Neural cell (in vitro differentiated cells): Measurements from ENCODE around the gene AK2.

Experiments used
- TF ChIP-seq, protein P1 (sequence below): IDR thresholded peaks from 2 replicates; pipeline ENCODE4 v1.6.1; 2012; ENCODE audit warnings: borderline replicate concordance
- TF ChIP-seq, protein P2 (sequence below): fragments of 450-650 bp; IDR thresholded peaks from 2 replicates; pipeline ENCODE4 v1.5.1; 2014; ENCODE audit warnings: antibody characterized with exemption, mild to moderate bottlenecking, moderate library complexity; ENCODE audit not compliant: poor library complexity, severe bottlenecking

DNA sequence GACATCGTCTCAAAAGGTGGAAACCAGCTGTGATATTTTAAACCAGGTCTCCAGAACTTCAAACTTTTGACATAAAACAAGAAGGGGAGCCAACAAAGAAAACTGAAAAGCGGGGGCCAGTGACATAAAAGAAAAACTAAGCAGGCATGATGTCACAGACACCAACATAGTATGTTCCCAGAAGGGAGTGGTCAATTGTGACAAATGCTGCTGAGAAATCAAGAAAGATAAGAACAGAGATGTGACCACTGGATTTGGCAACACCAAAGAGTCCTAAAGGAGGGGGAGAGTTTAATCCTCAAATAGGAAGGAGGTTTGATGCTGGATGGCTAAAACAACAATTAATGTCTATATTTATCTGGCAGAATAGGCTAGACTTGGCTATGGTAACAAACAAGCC lies 69.8 kb downstream of the AK2 start:
- TF ChIP-seq, protein P1, sequence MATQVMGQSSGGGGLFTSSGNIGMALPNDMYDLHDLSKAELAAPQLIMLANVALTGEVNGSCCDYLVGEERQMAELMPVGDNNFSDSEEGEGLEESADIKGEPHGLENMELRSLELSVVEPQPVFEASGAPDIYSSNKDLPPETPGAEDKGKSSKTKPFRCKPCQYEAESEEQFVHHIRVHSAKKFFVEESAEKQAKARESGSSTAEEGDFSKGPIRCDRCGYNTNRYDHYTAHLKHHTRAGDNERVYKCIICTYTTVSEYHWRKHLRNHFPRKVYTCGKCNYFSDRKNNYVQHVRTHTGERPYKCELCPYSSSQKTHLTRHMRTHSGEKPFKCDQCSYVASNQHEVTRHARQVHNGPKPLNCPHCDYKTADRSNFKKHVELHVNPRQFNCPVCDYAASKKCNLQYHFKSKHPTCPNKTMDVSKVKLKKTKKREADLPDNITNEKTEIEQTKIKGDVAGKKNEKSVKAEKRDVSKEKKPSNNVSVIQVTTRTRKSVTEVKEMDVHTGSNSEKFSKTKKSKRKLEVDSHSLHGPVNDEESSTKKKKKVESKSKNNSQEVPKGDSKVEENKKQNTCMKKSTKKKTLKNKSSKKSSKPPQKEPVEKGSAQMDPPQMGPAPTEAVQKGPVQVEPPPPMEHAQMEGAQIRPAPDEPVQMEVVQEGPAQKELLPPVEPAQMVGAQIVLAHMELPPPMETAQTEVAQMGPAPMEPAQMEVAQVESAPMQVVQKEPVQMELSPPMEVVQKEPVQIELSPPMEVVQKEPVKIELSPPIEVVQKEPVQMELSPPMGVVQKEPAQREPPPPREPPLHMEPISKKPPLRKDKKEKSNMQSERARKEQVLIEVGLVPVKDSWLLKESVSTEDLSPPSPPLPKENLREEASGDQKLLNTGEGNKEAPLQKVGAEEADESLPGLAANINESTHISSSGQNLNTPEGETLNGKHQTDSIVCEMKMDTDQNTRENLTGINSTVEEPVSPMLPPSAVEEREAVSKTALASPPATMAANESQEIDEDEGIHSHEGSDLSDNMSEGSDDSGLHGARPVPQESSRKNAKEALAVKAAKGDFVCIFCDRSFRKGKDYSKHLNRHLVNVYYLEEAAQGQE, result no peak
- TF ChIP-seq, protein P2, sequence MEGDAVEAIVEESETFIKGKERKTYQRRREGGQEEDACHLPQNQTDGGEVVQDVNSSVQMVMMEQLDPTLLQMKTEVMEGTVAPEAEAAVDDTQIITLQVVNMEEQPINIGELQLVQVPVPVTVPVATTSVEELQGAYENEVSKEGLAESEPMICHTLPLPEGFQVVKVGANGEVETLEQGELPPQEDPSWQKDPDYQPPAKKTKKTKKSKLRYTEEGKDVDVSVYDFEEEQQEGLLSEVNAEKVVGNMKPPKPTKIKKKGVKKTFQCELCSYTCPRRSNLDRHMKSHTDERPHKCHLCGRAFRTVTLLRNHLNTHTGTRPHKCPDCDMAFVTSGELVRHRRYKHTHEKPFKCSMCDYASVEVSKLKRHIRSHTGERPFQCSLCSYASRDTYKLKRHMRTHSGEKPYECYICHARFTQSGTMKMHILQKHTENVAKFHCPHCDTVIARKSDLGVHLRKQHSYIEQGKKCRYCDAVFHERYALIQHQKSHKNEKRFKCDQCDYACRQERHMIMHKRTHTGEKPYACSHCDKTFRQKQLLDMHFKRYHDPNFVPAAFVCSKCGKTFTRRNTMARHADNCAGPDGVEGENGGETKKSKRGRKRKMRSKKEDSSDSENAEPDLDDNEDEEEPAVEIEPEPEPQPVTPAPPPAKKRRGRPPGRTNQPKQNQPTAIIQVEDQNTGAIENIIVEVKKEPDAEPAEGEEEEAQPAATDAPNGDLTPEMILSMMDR, result no peak
